Stimulated activated effector memory CD8-positive, alpha-beta T cell treated with anti-CD3 and anti-CD28 coated beads, Interleukin-12 subunit alpha, Interleukin-12 subunit beta, amount 100 ng/mL, for 72 hours (primary cell): ENCODE data around the gene FYB1.

Source experiments
- ATAC-seq: fragments of 150-1000 bp; cut with Tn5 transposase; 2 replicates; pipeline ENCODE4 v1.10.0; 2021
- DNase-seq, 2 donors: peaks; one replicate each; pipeline ENCODE4 v3.0.0; 2021 to 2022; ENCODE audit warnings: low spot score in 2 of 2
- H3K27ac Mint-ChIP-seq: one replicate; pipeline ENCODE4 v1.8.0; 2022; ENCODE audit warnings: mild to moderate bottlenecking, mixed read lengths
- H3K36me3 Mint-ChIP-seq: one replicate; pipeline ENCODE4 v1.8.0; 2022; ENCODE audit warnings: mild to moderate bottlenecking, mixed read lengths
- H3K4me1 Mint-ChIP-seq: one replicate; pipeline ENCODE4 v1.8.0; 2022; ENCODE audit warnings: mixed read lengths
- H3K4me3 Mint-ChIP-seq: one replicate; pipeline ENCODE4 v1.8.0; 2022; ENCODE audit warnings: mild to moderate bottlenecking, mixed read lengths
- H3K9me3 Mint-ChIP-seq: one replicate; pipeline ENCODE4 v1.8.0; 2022; ENCODE audit warnings: mixed read lengths

Gene FYB1

GRCh38 chr5:39099831-39100230 lies 119.5 kb downstream of the FYB1 start:
- H3K4me3 Mint-ChIP-seq = no peak overlapping the region
- H3K27ac Mint-ChIP-seq = peak overlapping the region; percentile 79
- H3K4me1 Mint-ChIP-seq = peaks cover 21% of the 10 kb centered on the region
- DNase-seq (no peak), ATAC-seq (no peak)
- no peaks in the 10 kb centered on the region for H3K9me3 Mint-ChIP-seq
- peaks cover 24% of the 10 kb centered on the region for H3K36me3 Mint-ChIP-seq

- DNase-seq (no peak), ATAC-seq (peak; percentile 47)
- no peaks in the 10 kb centered on the region for H3K4me1 Mint-ChIP-seq
These were observed 126.0 kb downstream of the FYB1 start for GRCh38 chr5:39093352-39093751.

GRCh38 chr5:39092581-39093351 lies 126.6 kb downstream of the FYB1 start:
- no peaks in the 10 kb centered on the region for H3K9me3 Mint-ChIP-seq
- DNase-seq = no peak
- no peak for ATAC-seq
- no peak overlapping the region for H3K27ac Mint-ChIP-seq
- H3K4me3 Mint-ChIP-seq = no peak overlapping the region
- H3K4me1 Mint-ChIP-seq = no peaks in the 10 kb centered on the region
- H3K36me3 Mint-ChIP-seq = no peaks in the 10 kb centered on the region

More at GRCh38 chr5:39093352-39093751, 126.0 kb downstream of the FYB1 start:
- no peaks in the 10 kb centered on the region for H3K36me3 Mint-ChIP-seq
- no peak overlapping the region for H3K4me3 Mint-ChIP-seq
- H3K27ac Mint-ChIP-seq = no peak overlapping the region
- no peaks in the 10 kb centered on the region for H3K9me3 Mint-ChIP-seq

GRCh38 chr5:39091940-39092580 lies 127.3 kb downstream of the FYB1 start:
- H3K27ac Mint-ChIP-seq = no peak overlapping the region
- H3K4me1 Mint-ChIP-seq = no peaks in the 10 kb centered on the region
- ATAC-seq (no peak), DNase-seq (no peak)
- no peaks in the 10 kb centered on the region for H3K36me3 Mint-ChIP-seq
- no peaks in the 10 kb centered on the region for H3K9me3 Mint-ChIP-seq
- no peak overlapping the region for H3K4me3 Mint-ChIP-seq

- H3K4me1 Mint-ChIP-seq = peaks cover 5% of the 10 kb centered on the region
- no peaks in the 10 kb centered on the region for H3K36me3 Mint-ChIP-seq
- DNase-seq (no peak), ATAC-seq (peak; percentile 70)
- no peak overlapping the region for H3K27ac Mint-ChIP-seq
- peaks cover 10% of the 10 kb centered on the region for H3K9me3 Mint-ChIP-seq
- no peak overlapping the region for H3K4me3 Mint-ChIP-seq
These were observed 135.4 kb downstream of the FYB1 start for GRCh38 chr5:39083968-39084367.

GRCh38 chr5:39082995-39083394 lies 136.4 kb downstream of the FYB1 start:
- ATAC-seq (no peak), DNase-seq (no peak)
- H3K27ac Mint-ChIP-seq = no peak overlapping the region

GRCh38 chr5:39080597-39081204 lies 138.7 kb downstream of the FYB1 start:
- H3K4me3 Mint-ChIP-seq = no peak overlapping the region
- DNase-seq (no peak), ATAC-seq (peak; percentile 46)
- no peaks in the 10 kb centered on the region for H3K36me3 Mint-ChIP-seq
- H3K9me3 Mint-ChIP-seq = peaks cover 10% of the 10 kb centered on the region
- H3K4me1 Mint-ChIP-seq = peaks cover 12% of the 10 kb centered on the region
- no peak overlapping the region for H3K27ac Mint-ChIP-seq

More at GRCh38 chr5:39082995-39083394, 136.4 kb downstream of the FYB1 start:
- Mint-ChIP-seq H3K36me3 (no peaks in the 10 kb centered on the region), H3K4me3 (no peak overlapping the region), H3K4me1 (peaks cover 5% of the 10 kb centered on the region), H3K9me3 (peaks cover 10% of the 10 kb centered on the region)

GRCh38 chr5:39080168-39080567 lies 139.2 kb downstream of the FYB1 start:
- H3K36me3 Mint-ChIP-seq = no peaks in the 10 kb centered on the region
- H3K4me3 Mint-ChIP-seq = no peak overlapping the region
- H3K27ac Mint-ChIP-seq = no peak overlapping the region
- H3K4me1 Mint-ChIP-seq = peaks cover 15% of the 10 kb centered on the region
- peaks cover 10% of the 10 kb centered on the region for H3K9me3 Mint-ChIP-seq
- DNase-seq (no peak), ATAC-seq (no peak)

GRCh38 chr5:39079147-39079546 lies 140.2 kb downstream of the FYB1 start:
- H3K9me3 Mint-ChIP-seq = peaks cover 10% of the 10 kb centered on the region
- no peak overlapping the region for H3K27ac Mint-ChIP-seq
- ATAC-seq (no peak), DNase-seq (no peak)
- H3K4me3 Mint-ChIP-seq = no peak overlapping the region
- H3K4me1 Mint-ChIP-seq = peaks cover 21% of the 10 kb centered on the region
- peaks cover 6% of the 10 kb centered on the region for H3K36me3 Mint-ChIP-seq

GRCh38 chr5:39076757-39077728 lies 142.3 kb downstream of the FYB1 start:
- ATAC-seq (no peak), DNase-seq (no peak)
- Mint-ChIP-seq H3K9me3 (no peaks in the 10 kb centered on the region), H3K36me3 (peaks cover 21% of the 10 kb centered on the region), H3K4me1 (peaks cover 19% of the 10 kb centered on the region), H3K27ac (no peak overlapping the region), H3K4me3 (peak overlapping the region; percentile 3)

- Mint-ChIP-seq H3K36me3 (peaks cover 28% of the 10 kb centered on the region), H3K9me3 (no peaks in the 10 kb centered on the region), H3K4me3 (peak overlapping the region; percentile 3), H3K27ac (no peak overlapping the region), H3K4me1 (peaks cover 22% of the 10 kb centered on the region)
- DNase-seq (no peak), ATAC-seq (no peak)
These were observed 143.1 kb downstream of the FYB1 start for GRCh38 chr5:39076101-39076756.

- ATAC-seq = peak; percentile 91
- H3K4me3 Mint-ChIP-seq = peak within 1 kb of the TSS; percentile 86
- peaks cover 22% of the 10 kb centered on the region for H3K4me1 Mint-ChIP-seq
- peak; percentile 92 to 97 for DNase-seq
- peak within 1 kb of the TSS; percentile 92 for H3K27ac Mint-ChIP-seq
- no peaks in the 10 kb centered on the region for H3K9me3 Mint-ChIP-seq
- H3K36me3 Mint-ChIP-seq = peaks cover 40% of the 10 kb centered on the region
These were observed 145.1 kb downstream of the FYB1 start, which contains the start of gene RICTOR for GRCh38 chr5:39074017-39074814. TSS of gene RICTOR (minus strand) at chr5:39074399. CDS start at chr5:39074377, 22 bp downstream.

- ATAC-seq (peak; percentile 45), DNase-seq (no peak)
- Mint-ChIP-seq H3K27ac (peak overlapping the region; percentile 92), H3K9me3 (no peaks in the 10 kb centered on the region), H3K4me1 (peaks cover 23% of the 10 kb centered on the region), H3K36me3 (peaks cover 46% of the 10 kb centered on the region), H3K4me3 (peak overlapping the region; percentile 86)
These were observed 145.7 kb downstream of the FYB1 start for GRCh38 chr5:39073767-39074016.
